NCI-H187 (cell line): ENCODE results near the gene SNAP47.

Experiments used
- DNase-seq, 2 experiments: peaks; one replicate each; lab custom pipeline; 2025; lab: John Stamatoyannopoulos, UW

The SNAP47 gene

GRCh38 chr1:227749916-227750710 lies 14.9 kb downstream of the SNAP47 start:
- no peak for DNase-seq

DNA sequence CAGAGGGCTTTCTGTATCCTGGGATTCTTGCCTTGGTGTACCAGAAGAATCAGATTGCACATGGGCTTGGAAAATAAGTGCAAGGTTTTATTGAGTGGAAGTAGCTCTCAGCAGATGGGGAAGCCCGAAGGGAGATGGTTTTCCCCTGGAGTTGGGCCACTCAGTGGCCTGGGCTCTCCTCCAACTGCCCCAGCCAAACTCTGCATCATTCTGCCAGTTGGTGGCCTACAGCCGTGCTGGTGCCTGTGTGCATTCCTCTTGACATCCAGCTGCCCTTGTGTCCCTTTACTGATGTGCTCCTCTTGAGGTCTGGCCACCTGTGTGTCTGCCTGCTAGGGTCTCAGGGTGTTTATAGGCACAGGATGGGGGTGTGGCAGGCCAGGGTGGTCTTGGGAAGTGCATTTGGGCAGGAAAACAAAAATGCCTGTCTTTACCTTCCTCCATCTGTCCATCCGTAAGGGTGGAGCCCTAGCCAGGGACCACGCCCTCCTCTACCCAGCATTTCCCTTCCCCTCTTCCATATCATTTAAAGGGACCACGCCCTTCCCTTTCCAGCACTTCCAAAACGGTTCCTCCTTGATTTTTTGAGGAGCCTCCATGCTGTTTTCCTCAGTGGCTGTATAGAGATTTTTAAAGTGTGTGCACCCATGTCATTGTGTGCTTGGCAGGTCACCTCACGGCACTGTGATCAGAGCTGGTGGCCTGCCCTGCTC lies 18.9 kb downstream of the SNAP47 start:
- no peak for DNase-seq

DNA sequence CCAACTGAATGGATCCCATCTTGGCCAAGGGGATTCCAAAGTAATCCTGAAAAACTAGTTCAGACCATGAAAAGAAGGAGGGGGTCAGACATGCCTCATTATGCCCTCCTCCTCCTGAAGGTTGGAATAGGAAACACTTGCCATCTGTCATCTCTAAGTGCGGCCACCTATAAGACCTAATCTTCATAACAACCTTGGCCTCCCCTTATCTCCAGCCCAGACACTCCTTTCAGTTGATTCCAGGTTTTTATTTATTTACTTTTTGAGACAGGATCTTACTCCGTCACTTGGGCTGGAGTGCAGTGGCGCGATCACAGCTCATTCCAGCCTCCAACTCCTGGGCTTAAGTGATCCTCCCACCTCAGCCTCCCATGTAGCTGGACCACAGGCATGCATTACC lies 19.7 kb downstream of the SNAP47 start:
- no peak for DNase-seq

GRCh38 chr1:227756172-227756959 lies 21.1 kb downstream of the SNAP47 start:
- no peak for DNase-seq

GRCh38 chr1:227757781-227758180 lies 22.5 kb downstream of the SNAP47 start:
- DNase-seq, result no peak

DNA sequence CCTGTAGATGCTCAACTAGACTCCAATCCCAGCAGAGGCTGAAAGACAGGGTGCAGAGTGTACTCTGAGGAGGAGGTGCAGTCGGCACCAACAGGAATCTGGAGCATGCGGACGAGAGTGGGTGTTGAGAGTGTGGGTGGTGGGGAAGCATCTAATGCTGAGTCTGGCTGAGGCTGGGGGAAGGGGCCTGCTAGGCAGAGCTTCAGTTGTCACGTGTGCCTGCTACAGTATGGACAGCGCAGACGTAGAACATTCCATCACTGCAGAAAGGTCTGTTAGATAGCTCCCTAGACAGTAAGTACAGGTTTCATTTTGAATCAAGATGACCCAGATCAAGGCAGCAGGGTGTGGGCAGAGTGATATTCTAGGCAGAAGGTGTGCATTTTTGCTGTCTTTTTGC lies 23.1 kb downstream of the SNAP47 start:
- no peak for DNase-seq

GRCh38 chr1:227759341-227760300 lies 24.4 kb downstream of the SNAP47 start:
- no peak for DNase-seq

DNA sequence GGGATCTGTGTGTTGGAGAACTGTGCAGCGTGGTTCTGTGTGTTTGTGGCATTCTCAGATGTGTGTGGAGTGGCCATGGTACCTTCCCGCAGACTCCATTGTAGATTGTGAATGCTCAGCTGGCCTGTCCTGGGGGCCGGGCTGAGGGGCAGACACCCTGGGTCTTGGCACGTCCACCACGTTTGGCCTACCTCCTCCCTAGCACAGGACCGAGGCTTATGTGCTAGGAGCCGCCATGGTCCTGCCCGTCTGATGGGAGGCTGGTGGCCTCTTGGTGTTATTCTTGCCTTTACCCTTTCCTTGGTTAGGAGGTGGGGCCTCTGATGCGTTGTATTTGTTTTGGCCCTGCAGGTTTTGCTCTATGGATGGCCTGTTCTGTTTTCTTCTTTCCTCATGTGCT lies 25.1 kb downstream of the SNAP47 start:
- no peak for DNase-seq

DNA sequence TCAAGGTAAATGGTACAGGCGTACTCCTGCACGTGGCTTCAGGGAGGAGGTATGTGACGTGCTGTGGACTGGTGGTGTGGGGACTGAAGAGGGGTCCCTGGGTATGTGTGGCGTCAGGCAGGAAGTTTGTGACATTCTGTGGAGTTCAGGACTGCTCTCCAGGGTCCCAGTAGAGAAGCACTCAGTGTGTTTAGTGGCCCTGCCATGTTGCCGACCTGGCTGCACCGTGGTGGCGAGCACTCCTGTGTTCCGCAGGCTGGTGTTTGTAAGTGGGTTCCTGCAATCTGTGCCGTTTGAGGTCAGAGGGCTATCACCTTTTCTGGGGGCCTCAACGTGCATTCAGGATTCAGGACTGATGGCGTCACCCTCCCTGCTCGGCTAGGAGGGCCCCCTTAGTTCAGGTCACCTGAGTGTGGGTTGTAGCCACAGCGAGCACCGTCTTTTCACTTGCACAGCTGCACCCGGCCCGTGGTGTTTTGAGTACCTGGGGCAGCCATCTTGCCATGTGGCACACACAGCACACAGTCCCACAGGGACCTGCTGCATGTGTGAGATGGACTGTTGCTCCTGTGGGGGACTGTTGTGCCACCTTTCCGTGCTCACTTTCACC lies 26.5 kb downstream of the SNAP47 start:
- no peak for DNase-seq

DNA sequence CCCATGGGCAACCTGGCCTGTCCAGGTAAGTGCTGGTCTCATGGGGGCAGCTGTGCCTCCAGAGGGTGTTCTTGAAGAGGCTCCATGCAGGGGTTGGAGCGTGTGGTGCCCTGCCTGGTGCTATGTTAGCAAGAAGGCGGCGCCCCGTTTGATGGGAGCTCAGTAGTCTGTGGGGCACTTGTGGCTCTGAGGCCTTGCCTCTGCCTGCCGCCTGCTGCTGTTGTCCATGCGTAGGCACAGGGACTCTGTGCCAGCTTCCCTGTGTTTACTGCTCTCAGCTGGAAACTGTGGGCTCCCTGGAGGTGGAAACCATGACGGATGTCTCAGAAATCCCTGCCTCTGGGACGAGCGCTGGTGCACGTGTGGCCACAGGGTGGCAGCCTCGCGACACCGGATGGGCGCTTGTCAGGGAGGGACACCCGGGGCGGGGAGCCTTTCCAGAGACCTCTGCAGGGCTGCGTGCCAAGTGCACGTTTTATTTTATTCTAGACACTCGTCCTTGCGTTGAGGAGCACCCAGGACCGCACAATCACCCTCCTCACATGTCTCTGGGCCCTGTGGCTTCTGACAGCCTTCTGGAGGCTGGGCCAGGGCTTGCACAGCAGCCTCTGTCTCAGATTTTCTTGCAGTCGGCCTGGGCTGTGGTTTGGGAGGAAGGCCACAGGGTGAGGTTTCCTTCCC lies 27.1 kb downstream of the SNAP47 start:
- peak; percentile 32 to 76 for DNase-seq

DNA sequence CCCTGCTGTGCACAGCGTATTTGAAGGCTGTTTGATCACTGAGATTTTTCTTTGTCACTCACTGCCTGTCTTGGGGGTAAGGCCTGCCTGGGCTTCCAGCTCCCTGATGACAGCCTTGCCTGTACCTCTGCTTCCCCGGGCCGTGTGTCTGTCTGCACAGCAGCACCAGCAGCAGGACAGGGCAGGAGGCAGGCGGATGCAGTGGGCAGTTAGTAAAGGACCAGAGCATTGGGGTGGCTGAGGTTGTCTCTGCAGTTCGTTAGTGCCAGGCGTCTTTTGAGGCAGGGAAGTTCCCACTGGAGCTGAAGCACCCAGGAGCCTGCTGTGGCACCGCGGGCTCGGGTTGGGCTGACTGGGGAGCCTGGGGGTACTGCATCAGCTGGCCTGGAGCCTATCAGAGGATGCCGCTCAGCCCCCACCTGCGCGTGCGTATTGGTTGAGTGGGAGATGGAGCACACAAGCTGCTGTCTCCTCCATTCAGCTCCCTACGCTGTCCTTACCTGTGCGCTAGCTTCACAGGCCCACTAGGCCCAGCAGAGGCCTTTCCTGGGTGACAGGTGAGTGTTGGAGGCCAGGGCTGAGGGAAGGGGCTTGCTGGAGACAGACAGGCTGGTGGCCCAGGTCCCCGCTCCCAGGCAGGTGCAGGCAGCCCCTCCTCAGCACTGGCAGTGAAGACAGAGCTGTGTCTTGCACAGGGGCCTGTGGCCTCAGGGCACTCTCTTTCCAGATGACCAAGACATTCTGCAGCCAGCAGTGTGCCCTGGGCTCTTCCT lies 28.2 kb downstream of the SNAP47 start:
- no peak for DNase-seq

DNA sequence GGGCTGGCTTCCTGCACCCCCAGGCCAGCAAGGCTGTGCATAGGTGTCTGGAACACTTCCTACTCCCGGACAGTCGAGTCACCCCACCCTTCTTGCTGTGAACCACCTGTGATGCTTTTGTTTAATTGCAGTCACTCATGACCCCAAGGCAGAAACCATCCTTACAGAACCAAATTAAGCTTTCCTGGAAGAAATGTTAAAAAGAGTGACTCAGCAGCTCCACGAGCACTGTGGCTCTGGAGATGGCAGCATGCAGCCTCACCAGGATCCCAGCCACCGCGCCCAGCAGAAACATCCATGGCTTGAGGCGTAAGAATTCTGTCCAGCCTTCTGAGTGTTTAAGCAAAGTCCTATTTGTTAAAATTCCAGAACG lies 28.8 kb downstream of the SNAP47 start:
- no peak for DNase-seq

DNA sequence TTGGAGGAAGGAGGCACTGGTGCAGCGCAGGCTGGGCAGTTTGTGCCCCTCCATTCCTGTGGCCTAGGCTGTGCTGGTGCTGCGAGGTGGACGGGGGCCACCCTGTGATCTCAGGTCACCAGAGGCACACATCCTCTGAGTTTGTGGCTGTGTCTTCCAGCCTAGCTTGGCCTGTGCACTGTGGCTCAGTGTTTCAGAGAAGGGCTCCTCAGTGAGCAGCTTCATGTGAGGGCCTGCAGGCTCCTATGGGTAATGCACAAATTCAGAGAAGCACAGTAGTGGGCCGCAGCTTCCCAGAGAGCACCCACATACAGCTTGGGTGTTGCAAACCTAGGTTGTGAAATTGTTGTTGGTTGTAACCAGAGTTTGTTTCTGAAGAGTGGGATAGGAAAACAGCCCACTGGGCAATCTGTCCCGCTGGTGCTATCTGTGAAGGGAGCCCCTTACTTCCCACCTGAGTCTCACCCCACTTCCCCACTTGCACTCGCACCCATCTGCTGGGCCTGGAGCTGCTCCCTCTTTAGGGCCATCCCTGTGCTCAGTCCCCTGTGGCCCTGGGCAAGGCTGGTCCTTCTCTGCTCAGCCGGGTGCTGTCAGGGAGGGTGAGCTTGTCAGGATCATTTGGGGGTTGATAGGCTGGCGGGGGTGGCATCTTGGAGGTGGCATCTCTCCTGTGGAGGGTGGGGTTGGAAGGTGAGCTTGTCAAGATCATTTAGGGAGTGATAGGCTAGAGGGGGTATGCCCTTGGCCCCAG lies 30.2 kb downstream of the SNAP47 start:
- DNase-seq, result no peak

DNA sequence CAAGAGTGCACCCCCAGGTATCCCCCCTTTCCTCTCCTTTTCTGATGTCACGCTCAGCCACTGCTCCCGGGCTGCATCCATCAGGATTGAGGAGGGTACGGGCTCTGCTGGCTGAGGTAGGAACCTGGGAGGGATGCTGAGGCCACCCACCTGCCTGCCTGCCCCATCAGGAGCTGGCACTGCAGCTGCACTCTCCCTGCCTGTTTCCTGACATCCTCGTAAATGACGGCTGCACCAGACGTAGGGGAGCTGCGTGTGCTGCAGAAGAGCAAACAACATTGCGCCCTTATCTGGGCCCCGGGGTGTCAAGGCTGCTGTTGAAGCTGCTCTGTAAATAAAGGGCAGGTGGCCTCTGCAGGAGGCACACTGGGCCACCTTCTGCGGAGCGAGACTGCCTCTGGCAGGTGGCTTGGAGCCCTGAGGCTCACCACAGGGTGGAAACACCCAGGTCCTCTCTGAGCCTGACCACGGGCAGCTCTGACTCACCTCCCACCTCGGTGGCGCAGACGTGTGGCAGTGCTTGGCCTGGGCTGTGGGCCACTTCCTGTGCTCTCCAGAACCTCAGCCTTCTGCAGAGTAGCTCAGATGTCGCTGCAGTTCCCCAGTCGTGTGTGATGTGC lies 30.9 kb downstream of the SNAP47 start:
- DNase-seq, result peak; percentile 25 to 61

DNA sequence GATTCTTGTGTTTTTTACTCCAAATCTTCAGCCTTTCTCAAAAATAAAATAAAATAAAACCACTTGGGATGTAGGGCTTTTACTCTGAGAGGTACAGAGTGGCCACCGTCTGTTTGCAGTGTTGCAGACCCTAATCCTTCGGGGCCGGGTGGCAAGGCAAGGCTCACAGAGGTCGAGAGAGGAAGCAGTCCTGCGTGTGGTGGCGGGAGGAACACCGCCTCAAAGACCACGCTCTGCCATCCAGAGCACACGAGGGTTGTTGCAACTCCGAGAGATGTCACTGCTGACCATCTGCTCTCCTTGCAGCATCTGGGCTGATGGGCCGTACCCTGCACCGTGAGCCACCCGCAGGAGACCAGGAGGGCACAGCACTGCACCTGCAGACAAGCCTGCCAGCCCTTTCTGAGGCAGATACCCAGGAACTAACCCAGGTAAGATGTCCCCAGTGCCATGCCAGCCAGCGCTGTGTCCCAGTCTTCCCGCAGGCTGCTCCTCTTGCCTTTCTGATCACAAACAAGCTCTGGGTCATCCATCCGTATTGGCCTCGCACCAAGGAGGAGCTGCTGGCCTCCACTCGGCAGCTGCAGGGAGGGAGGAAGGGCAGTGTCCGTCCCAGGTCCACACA lies 31.5 kb downstream of the SNAP47 start:
- no peak for DNase-seq

- no peak for DNase-seq
Measured at GRCh38 chr1:227767401-227768124, 32.3 kb downstream of the SNAP47 start.

DNA sequence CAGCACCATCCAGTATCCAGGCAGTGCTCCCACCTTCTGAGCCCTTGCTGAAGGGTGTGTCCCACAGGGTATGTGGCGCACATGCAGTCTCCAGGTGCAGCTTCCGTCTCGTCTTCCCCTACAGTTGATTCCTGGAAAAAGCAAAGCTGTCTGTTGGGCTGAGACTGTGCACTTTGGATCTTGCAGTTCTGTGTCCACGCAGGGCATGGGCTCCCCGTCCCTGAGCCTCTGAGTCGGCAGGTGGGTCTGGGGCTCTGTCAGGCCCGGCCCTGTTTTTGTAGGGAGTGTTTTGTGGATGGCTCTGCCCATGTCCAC lies 32.8 kb downstream of the SNAP47 start:
- no peak for DNase-seq

DNA sequence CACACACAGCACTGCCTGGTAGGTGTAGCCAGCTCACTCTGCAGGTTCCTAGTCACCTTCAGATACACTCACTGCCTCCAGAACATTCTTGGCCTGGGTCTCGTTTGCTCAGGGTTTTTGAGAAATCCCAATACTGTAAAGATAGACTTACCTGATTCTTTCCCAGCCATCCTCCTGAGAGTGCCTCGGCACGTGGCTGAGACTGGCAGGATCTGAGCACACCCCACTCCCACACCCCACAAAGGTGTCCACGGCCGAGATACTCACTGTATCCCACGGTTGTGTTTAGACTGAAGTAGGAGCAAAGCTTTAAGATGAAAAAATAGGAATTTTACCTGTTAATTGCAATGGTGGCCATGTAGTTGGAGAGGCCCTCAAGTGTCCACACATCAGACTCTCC lies 33.4 kb downstream of the SNAP47 start:
- no peak for DNase-seq
